ENCODE data around the gene OR51E2. TPM values are rescaled to one million over a fixed set of nuclear protein-coding genes. Genes with fewer than 3 reads are reported as not detected.

Gene OR51E2
- total RNA-seq, 1 experiment from 2014 or later = not detected

- TF ChIP-seq, protein P1, sequence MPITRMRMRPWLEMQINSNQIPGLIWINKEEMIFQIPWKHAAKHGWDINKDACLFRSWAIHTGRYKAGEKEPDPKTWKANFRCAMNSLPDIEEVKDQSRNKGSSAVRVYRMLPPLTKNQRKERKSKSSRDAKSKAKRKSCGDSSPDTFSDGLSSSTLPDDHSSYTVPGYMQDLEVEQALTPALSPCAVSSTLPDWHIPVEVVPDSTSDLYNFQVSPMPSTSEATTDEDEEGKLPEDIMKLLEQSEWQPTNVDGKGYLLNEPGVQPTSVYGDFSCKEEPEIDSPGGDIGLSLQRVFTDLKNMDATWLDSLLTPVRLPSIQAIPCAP (CRISPR knock-in tag; IDR thresholded peaks at IDR 0.05) = no peak
Measured at GRCh38 chr11:4665424-4665823, 32.2 kb downstream of the OR51E2 start (continued).

DNA sequence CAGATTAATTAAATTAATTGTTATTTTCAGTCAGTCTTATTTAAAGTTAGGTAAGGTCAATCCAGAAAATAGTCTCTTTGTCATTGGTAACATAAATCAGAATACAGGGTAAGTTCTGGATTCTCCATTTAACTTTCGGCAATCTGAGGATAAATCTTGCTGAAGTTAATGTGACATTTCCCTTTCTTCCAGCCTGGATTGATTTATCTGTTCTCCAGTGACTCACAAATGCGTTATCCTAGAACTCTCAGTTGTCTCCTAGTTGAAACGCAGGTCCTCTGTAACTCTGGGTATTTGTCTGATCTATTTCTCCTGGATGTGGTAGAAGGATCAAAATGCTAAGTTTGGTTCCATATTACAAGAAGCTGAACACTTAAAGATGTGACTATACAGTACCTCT is 32.9 kb downstream of the OR51E2 start:
- Mint-ChIP-seq H3K36me3 (no peaks in the 10 kb centered on the region), H3K4me1 (peaks cover 12% of the 10 kb centered on the region), H3K27ac (no peak overlapping the region), H3K9me3 (no peaks in the 10 kb centered on the region), H3K4me3 (no peak overlapping the region), H3K27me3 (ENCODE audit: low read depth) (no peaks in the 10 kb centered on the region)
- ChIA-PET CTCF (no interaction called here), POLR2A (no interaction called here)
- TF ChIP-seq ELF4 (CRISPR knock-in tag; IDR thresholded peaks at IDR 0.05; ENCODE audit: low read depth) (no peak), MAX (CRISPR knock-in tag; IDR thresholded peaks at IDR 0.05) (no peak), CREB1 (CRISPR knock-in tag; IDR thresholded peaks at IDR 0.05) (no peak), GTF2I (CRISPR knock-in tag; conservative IDR thresholded peaks at IDR 0.05) (no peak)
- TF ChIP-seq, protein P2, sequence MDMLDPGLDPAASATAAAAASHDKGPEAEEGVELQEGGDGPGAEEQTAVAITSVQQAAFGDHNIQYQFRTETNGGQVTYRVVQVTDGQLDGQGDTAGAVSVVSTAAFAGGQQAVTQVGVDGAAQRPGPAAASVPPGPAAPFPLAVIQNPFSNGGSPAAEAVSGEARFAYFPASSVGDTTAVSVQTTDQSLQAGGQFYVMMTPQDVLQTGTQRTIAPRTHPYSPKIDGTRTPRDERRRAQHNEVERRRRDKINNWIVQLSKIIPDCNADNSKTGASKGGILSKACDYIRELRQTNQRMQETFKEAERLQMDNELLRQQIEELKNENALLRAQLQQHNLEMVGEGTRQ (CRISPR knock-in tag; IDR thresholded peaks at IDR 0.05) = no peak
- ATAC-seq (no peak), DNase-seq (ENCODE audit: low spot score) (no peak)

GRCh38 chr11:4664183-4664582 is 33.5 kb downstream of the OR51E2 start:
- no peak for DNase-seq (ENCODE audit: low spot score)
- Mint-ChIP-seq H3K27ac (no peak overlapping the region), H3K4me1 (peaks cover 12% of the 10 kb centered on the region), H3K9me3 (no peaks in the 10 kb centered on the region), H3K27me3 (ENCODE audit: low read depth) (no peaks in the 10 kb centered on the region), H3K36me3 (no peaks in the 10 kb centered on the region), H3K4me3 (no peak overlapping the region)
- ATAC-seq = no peak
- no peak for TF ChIP-seq ATF3 (CRISPR knock-in tag; conservative IDR thresholded peaks at IDR 0.05)
- ChIA-PET POLR2A (no interaction called here), CTCF (no interaction called here)

DNA sequence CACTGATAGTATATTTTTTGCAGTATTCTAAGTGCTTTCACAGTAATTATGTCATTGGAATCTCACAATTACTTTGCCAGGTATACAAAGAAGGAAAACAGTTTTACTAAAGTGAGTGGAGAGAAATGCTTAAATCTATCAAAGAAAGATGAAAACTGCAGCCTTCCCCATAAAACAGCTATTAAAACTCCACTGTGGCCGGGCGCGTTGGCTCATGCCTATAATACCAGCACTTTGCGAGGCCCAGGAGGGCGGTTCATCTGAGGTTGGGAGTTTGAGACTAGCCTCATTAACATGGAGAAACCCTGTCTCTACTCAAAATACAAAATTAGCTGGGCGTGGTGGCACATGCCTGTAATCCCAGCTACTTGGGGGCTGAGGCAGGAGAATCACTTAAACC is 34.8 kb downstream of the OR51E2 start:
- H3K36me3 Mint-ChIP-seq = no peaks in the 10 kb centered on the region

More for the DNA sequence above, 34.8 kb downstream of the OR51E2 start:
- Mint-ChIP-seq H3K27ac (no peak overlapping the region), H3K4me1 (peaks cover 16% of the 10 kb centered on the region), H3K4me3 (no peak overlapping the region), H3K9me3 (no peaks in the 10 kb centered on the region), H3K27me3 (ENCODE audit: low read depth) (no peaks in the 10 kb centered on the region)
- TF ChIP-seq GRHL2 (CRISPR knock-in tag; IDR thresholded peaks at IDR 0.05; ENCODE audit: insufficient replicate concordance, severe bottlenecking) (no peak), JUN (CRISPR knock-in tag; IDR thresholded peaks at IDR 0.05) (no peak), CREM (CRISPR knock-in tag; IDR thresholded peaks at IDR 0.05) (no peak), KAT7 (CRISPR knock-in tag; IDR thresholded peaks at IDR 0.05; ENCODE audit: borderline replicate concordance) (no peak), ZBTB21 (CRISPR knock-in tag; IDR thresholded peaks at IDR 0.05; ENCODE audit: borderline replicate concordance) (no peak), ERG (CRISPR knock-in tag; IDR thresholded peaks at IDR 0.05) (no peak), PREB (CRISPR knock-in tag; IDR thresholded peaks at IDR 0.05; ENCODE audit: borderline replicate concordance) (no peak), ZNF121 (CRISPR knock-in tag; IDR thresholded peaks at IDR 0.05) (no peak), E2F4 (CRISPR knock-in tag; IDR thresholded peaks at IDR 0.05; ENCODE audit: borderline replicate concordance, low read depth) (no peak), STAT6 (CRISPR knock-in tag; conservative IDR thresholded peaks at IDR 0.05; ENCODE audit: low read depth) (no peak)
- TF ChIP-seq, protein P3, sequence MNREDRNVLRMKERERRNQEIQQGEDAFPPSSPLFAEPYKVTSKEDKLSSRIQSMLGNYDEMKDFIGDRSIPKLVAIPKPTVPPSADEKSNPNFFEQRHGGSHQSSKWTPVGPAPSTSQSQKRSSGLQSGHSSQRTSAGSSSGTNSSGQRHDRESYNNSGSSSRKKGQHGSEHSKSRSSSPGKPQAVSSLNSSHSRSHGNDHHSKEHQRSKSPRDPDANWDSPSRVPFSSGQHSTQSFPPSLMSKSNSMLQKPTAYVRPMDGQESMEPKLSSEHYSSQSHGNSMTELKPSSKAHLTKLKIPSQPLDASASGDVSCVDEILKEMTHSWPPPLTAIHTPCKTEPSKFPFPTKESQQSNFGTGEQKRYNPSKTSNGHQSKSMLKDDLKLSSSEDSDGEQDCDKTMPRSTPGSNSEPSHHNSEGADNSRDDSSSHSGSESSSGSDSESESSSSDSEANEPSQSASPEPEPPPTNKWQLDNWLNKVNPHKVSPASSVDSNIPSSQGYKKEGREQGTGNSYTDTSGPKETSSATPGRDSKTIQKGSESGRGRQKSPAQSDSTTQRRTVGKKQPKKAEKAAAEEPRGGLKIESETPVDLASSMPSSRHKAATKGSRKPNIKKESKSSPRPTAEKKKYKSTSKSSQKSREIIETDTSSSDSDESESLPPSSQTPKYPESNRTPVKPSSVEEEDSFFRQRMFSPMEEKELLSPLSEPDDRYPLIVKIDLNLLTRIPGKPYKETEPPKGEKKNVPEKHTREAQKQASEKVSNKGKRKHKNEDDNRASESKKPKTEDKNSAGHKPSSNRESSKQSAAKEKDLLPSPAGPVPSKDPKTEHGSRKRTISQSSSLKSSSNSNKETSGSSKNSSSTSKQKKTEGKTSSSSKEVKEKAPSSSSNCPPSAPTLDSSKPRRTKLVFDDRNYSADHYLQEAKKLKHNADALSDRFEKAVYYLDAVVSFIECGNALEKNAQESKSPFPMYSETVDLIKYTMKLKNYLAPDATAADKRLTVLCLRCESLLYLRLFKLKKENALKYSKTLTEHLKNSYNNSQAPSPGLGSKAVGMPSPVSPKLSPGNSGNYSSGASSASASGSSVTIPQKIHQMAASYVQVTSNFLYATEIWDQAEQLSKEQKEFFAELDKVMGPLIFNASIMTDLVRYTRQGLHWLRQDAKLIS (CRISPR knock-in tag; IDR thresholded peaks at IDR 0.05; ENCODE audit: borderline replicate concordance) = no peak
- ChIA-PET POLR2A (no interaction called here), CTCF (interaction anchor here (1.1 to 1.5 kb wide), 2 partner anchors 26 to 60 kb away, joined by 5 to 7 read pairs; partner anchors contain the start of gene OR51D1)
- no peak for DNase-seq (ENCODE audit: low spot score)
- no peak for ATAC-seq

All from WTC11 (cell line).